ENCODE data around the gene KRT222. TPM values are rescaled to one million over a fixed set of nuclear protein-coding genes. Genes with fewer than 3 reads are reported as not detected.

KRT222 gene
- total RNA-seq, 1 donor from 2014 or later, result not detected

DNA sequence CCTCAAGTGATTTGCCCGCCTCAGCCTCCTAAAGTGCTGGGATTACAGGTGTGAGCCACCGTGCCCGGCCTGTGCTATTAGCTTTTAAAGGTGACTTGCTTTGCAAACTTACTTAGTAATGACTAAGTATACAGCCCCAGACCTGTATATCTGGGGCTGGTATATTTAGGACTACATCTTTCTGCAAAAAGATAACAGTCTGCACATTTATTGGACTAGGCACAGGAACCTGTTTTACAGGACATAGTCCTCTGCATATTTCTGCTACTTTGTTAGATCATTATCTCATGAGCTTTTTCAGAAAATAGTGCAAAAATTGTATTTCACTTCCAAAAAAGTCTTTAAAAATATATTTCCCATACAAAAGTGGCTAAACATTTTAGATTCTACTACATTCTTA, 37.3 kb upstream of the KRT222 start:
- Mint-ChIP-seq H3K4me3 (no peak overlapping the region), H3K27me3 (peaks cover 38% of the 10 kb centered on the region), H3K4me1 (no peaks in the 10 kb centered on the region), H3K27ac (no peak overlapping the region), H3K9me3 (no peaks in the 10 kb centered on the region), H3K36me3 (ENCODE audit: low read depth) (no peaks in the 10 kb centered on the region)
- TF ChIP-seq, protein P1, sequence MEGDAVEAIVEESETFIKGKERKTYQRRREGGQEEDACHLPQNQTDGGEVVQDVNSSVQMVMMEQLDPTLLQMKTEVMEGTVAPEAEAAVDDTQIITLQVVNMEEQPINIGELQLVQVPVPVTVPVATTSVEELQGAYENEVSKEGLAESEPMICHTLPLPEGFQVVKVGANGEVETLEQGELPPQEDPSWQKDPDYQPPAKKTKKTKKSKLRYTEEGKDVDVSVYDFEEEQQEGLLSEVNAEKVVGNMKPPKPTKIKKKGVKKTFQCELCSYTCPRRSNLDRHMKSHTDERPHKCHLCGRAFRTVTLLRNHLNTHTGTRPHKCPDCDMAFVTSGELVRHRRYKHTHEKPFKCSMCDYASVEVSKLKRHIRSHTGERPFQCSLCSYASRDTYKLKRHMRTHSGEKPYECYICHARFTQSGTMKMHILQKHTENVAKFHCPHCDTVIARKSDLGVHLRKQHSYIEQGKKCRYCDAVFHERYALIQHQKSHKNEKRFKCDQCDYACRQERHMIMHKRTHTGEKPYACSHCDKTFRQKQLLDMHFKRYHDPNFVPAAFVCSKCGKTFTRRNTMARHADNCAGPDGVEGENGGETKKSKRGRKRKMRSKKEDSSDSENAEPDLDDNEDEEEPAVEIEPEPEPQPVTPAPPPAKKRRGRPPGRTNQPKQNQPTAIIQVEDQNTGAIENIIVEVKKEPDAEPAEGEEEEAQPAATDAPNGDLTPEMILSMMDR (IDR thresholded peaks at IDR 0.05), result no peak
- ChIA-PET CTCF (interaction anchor here (0.8 kb wide), 1 partner anchor 9 kb away, joined by 4 read pairs; no protein-coding TSS in a partner anchor), POLR2A (no interaction called here)
- DNase-seq (no peak), ATAC-seq (ENCODE audit: low read depth) (no peak)
- intact Hi-C loops (cut with micrococcal nuclease), result no loop called here

DNA sequence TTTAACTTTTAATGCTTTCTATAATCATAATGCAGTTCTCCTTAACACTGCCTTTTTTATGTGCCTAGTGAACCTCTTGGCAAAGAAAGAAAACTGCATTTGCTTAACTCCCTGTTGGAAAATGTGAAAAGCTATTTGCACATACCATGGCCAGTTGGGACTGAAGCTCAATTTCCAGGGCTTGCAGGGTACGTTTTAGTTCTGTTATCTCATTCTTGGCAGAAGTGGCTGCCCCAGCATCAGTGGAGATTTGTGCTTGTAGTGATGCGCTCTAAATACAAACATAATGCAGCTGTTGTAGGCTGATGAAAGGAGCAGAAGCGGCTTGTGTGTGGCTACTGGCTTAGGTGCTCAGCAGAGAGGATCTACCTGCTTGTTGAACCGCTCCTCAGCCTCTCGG, 34.9 kb upstream of the KRT222 start:
- intact Hi-C loops (cut with micrococcal nuclease), result no loop called here
- ChIA-PET CTCF (no interaction called here), POLR2A (no interaction called here)
- Mint-ChIP-seq H3K4me1 (no peaks in the 10 kb centered on the region), H3K36me3 (ENCODE audit: low read depth) (no peaks in the 10 kb centered on the region), H3K27ac (no peak overlapping the region), H3K9me3 (no peaks in the 10 kb centered on the region), H3K4me3 (no peak overlapping the region), H3K27me3 (peaks cover 29% of the 10 kb centered on the region)
- ATAC-seq (ENCODE audit: low read depth) (no peak), DNase-seq (no peak)
- TF ChIP-seq, protein P1 (IDR thresholded peaks at IDR 0.05), result no peak

DNA sequence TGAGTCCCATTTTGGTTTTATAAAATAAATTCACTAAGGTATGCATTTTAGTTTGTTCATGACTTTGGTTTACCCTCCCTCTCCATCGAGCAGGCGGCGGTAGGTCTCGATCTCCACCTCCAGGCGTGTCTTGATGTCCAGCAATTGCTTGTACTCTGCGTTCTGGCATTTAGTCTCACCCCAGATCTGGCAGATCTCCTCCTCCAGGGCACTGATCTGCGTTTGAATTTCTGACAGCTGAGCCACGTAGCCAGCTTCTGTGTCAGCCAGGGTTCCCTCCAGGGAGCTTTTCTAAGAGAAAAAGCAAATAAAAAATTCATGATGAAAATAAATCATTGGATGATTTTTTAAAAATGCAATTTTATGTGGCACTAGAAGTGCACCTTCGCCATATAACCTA, 34.4 kb upstream of the KRT222 start:
- Mint-ChIP-seq H3K4me1 (no peaks in the 10 kb centered on the region), H3K27me3 (peaks cover 30% of the 10 kb centered on the region), H3K27ac (no peak overlapping the region), H3K9me3 (no peaks in the 10 kb centered on the region), H3K36me3 (ENCODE audit: low read depth) (no peaks in the 10 kb centered on the region), H3K4me3 (no peak overlapping the region)
- ChIA-PET POLR2A (no interaction called here), CTCF (no interaction called here)
- no peak for DNase-seq
- no peak for ATAC-seq (ENCODE audit: low read depth)
- intact Hi-C loops (cut with micrococcal nuclease), result no loop called here
- TF ChIP-seq, protein P1 (IDR thresholded peaks at IDR 0.05), result no peak

DNA sequence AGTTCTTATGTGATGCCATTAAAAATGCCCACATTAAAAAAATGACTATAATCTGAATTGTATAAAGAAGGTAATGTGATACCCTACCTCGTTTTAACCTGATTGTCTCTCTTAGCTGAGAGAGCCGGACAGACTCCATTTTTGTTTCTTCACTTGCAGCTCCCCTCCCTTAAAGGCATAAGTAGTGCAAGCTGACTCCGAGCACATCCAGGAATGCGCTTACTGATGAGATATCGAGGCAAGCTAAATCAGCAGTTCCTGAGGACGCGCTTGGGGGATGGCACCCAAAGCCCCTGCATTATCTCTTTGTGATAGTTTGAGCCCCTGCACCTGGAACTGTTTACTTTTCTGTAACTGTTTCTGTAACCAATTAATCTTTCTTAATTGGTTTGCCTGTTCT, 32.3 kb upstream of the KRT222 start:
- ChIA-PET POLR2A (interaction anchor here (0.6 kb wide), 1 partner anchor 329 kb away, joined by 3 read pairs; no protein-coding TSS in a partner anchor), CTCF (no interaction called here)
- no peaks in the 10 kb centered on the region for H3K9me3 Mint-ChIP-seq
- ATAC-seq (ENCODE audit: low read depth) (no peak), DNase-seq (no peak)
- no peaks in the 10 kb centered on the region for H3K4me1 Mint-ChIP-seq
- TF ChIP-seq, protein P1 (IDR thresholded peaks at IDR 0.05), result no peak
- intact Hi-C loops (cut with micrococcal nuclease), result no loop called here
- H3K36me3 Mint-ChIP-seq (ENCODE audit: low read depth), result no peaks in the 10 kb centered on the region
- H3K27ac Mint-ChIP-seq, result no peak overlapping the region
- no peak overlapping the region for H3K4me3 Mint-ChIP-seq
- peaks cover 28% of the 10 kb centered on the region for H3K27me3 Mint-ChIP-seq

DNA sequence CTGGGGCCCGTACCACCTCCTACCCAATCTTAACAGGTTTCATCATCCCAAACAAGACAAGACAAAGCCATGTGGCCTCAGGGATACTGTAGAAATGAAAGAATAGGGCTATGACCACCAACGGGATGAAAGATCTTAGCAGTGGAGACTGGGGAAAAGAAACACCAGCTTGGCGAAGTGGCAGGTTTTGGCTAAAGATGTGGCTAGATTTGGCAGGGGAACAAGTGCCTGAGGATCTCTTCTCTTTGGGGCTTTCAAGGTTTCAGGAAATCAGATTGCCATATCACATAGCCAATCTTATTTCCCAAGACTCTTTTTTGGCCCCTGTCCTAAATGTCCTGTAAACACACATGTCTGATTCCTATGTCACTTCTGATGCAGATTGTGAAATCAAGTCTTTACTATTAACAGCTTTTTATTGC, 31.7 kb upstream of the KRT222 start:
- H3K4me3 Mint-ChIP-seq, result no peak overlapping the region
- DNase-seq (no peak), ATAC-seq (ENCODE audit: low read depth) (no peak)
- no peaks in the 10 kb centered on the region for H3K4me1 Mint-ChIP-seq
- POLR2A ChIA-PET, result interaction anchor here (0.6 kb wide), 1 partner anchor 329 kb away, joined by 3 read pairs; no protein-coding TSS in a partner anchor
- intact Hi-C loops (cut with micrococcal nuclease), result no loop called here
- CTCF ChIA-PET, result no interaction called here
- H3K27ac Mint-ChIP-seq, result no peak overlapping the region
- H3K9me3 Mint-ChIP-seq, result no peaks in the 10 kb centered on the region
- no peaks in the 10 kb centered on the region for H3K36me3 Mint-ChIP-seq (ENCODE audit: low read depth)
- H3K27me3 Mint-ChIP-seq, result peaks cover 28% of the 10 kb centered on the region
- TF ChIP-seq, protein P1 (IDR thresholded peaks at IDR 0.05), result no peak
